ENCODE results near the gene PIP5K1A. TPM values are rescaled to one million over a fixed set of nuclear protein-coding genes. Genes with fewer than 3 reads are reported as not detected.

Gene PIP5K1A
- total RNA-seq, 1 donor from 2014 or later = 65.0 TPM

Other genes with a start within 250 kb of the PIP5K1A start
- 215 TPM for gene CERS2, start 223.7 kb upstream of the PIP5K1A start, total RNA-seq
- 5.6 TPM for gene ANXA9, start 216.3 kb upstream of the PIP5K1A start, total RNA-seq
- 50.5 TPM for gene MINDY1, start 191.7 kb upstream of the PIP5K1A start, total RNA-seq
- gene PRUNE1, start 190.1 kb upstream of the PIP5K1A start, total RNA-seq = 22.6 TPM
- 0.22 TPM for gene BNIPL, start 162.0 kb upstream of the PIP5K1A start, total RNA-seq
- 5.6 TPM for gene C1orf56, start 150.8 kb upstream of the PIP5K1A start, total RNA-seq
- gene CDC42SE1, start 138.9 kb upstream of the PIP5K1A start, total RNA-seq = 106 TPM
- 2.5 TPM for gene MLLT11, start 138.2 kb upstream of the PIP5K1A start, total RNA-seq
- 31.7 TPM for gene GABPB2, start 127.8 kb upstream of the PIP5K1A start, total RNA-seq
- gene SEMA6C, start 51.9 kb upstream of the PIP5K1A start, total RNA-seq = 33.5 TPM
- 3.9 TPM for gene TNFAIP8L2, start 41.9 kb upstream of the PIP5K1A start, total RNA-seq
- gene LYSMD1, start 32.6 kb upstream of the PIP5K1A start, total RNA-seq = 10.6 TPM
- 25.9 TPM for gene SCNM1, start 32.4 kb upstream of the PIP5K1A start, total RNA-seq
- 0.76 TPM for gene TMOD4, start 22.6 kb upstream of the PIP5K1A start, total RNA-seq
- 42.6 TPM for gene VPS72, start 8.4 kb upstream of the PIP5K1A start, total RNA-seq
- gene PSMD4, start 56.2 kb downstream of the PIP5K1A start, total RNA-seq = 119 TPM
- gene ZNF687, start 83.7 kb downstream of the PIP5K1A start, total RNA-seq = 18.8 TPM
- gene PI4KB, start 128.9 kb downstream of the PIP5K1A start, total RNA-seq = 71.4 TPM
- 30.9 TPM for gene RFX5, start 148.7 kb downstream of the PIP5K1A start, total RNA-seq
- gene SELENBP1, start 174.2 kb downstream of the PIP5K1A start, total RNA-seq = 71.9 TPM
- gene PSMB4, start 201.0 kb downstream of the PIP5K1A start, total RNA-seq = 160 TPM